ENCODE measurements around the gene TYR. TPM values are rescaled to one million over a fixed set of nuclear protein-coding genes. Genes with fewer than 3 reads are reported as not detected.

TYR gene
- total and polyA plus RNA-seq, 12 donors, result not detected

DNA sequence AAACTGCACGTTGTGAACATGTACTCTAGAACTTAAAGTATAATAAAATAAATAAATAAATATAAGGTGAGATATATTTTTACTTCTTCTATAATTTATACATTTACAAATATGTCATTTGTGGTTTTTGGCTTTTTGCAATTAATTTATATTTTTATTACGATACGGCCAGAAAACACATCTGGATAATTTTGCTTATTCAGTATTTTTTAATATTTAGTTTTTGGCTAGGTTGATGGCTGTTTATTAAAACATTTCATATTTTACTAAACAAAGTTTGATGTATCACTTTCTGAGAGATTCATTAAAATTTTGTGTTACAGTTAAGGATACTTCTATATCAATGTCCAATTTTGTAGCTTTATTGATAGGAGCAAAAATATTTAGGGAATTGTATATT is 15.7 kb upstream of the TYR start:
- H3K27me3 ChIP-seq, result no peaks in the 10 kb centered on the region
- no peaks in the 10 kb centered on the region for H3K4me1 ChIP-seq
- ATAC-seq, result no peak
- H3K36me3 ChIP-seq, result no peaks in the 10 kb centered on the region
- TF ChIP-seq, protein P1, sequence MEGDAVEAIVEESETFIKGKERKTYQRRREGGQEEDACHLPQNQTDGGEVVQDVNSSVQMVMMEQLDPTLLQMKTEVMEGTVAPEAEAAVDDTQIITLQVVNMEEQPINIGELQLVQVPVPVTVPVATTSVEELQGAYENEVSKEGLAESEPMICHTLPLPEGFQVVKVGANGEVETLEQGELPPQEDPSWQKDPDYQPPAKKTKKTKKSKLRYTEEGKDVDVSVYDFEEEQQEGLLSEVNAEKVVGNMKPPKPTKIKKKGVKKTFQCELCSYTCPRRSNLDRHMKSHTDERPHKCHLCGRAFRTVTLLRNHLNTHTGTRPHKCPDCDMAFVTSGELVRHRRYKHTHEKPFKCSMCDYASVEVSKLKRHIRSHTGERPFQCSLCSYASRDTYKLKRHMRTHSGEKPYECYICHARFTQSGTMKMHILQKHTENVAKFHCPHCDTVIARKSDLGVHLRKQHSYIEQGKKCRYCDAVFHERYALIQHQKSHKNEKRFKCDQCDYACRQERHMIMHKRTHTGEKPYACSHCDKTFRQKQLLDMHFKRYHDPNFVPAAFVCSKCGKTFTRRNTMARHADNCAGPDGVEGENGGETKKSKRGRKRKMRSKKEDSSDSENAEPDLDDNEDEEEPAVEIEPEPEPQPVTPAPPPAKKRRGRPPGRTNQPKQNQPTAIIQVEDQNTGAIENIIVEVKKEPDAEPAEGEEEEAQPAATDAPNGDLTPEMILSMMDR (IDR thresholded peaks at IDR 0.05), result no peak
- no peaks in the 10 kb centered on the region for H3K9me3 ChIP-seq
- 89 to 91% methylated on average over 3 of the region's 3 CpGs for WGBS, 2 donors
- no peak overlapping the region for H3K4me3 ChIP-seq
- intact Hi-C loops (cut with DNase I), result no loop called here
- DNase-seq, result no peak
- H3K27ac ChIP-seq, result no peak overlapping the region

DNA sequence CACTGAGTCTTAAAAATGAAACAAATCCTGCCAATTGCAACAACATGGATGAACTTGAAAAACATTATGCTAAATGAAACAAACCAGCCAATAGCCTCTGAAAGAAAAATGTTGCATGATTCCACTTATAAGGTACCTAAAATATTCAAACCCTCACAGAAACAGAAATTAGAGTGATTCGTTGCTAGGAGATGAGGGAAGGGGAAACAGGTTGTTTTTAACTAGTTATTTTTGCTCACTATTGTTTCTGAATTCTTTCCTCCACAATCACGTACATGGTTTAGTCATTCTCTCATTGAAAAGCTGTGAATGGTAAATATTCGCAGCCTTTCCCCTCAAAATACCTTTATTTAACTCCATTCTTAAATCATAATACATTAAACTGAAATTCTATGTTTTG is 14.0 kb upstream of the TYR start:
- intact Hi-C loops (cut with DNase I), result no loop called here
- Histone ChIP-seq H3K27me3 (no peaks in the 10 kb centered on the region), H3K4me3 (no peak overlapping the region), H3K9me3 (no peaks in the 10 kb centered on the region), H3K4me1 (no peaks in the 10 kb centered on the region), H3K36me3 (no peaks in the 10 kb centered on the region), H3K27ac (no peak overlapping the region)
- TF ChIP-seq, protein P1 (IDR thresholded peaks at IDR 0.05), result no peak
- ATAC-seq (no peak), DNase-seq (no peak)
- 69 to 73% methylated on average over 3 of the region's 3 CpGs for WGBS, 2 donors

DNA sequence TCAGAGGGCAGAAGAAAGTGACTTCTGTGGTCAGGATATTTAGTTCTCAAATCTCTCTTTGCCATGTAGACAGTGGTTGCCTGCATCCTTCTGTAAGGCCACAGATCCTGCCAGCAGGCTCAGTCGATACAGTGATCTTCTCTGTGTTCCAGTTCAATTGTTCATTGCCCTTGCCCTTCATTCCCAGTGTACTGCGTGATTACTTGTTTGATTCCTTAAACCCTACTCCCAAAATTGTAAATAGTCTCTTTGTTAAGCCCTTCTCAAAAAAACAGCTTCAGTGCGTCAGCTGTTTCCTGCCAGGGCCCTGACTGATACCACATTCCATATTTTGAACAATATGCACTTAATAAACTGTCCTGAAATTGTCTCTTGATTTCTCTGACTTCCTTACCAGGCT is 9.3 kb upstream of the TYR start:
- intact Hi-C loops (cut with DNase I), result no loop called here
- no peak for ATAC-seq

GRCh38 chr11:89175796-89176195 is 1.9 kb upstream of the TYR start:
- WGBS, 2 donors, result 70 to 79% methylated on average over 2 of the region's 2 CpGs
- Histone ChIP-seq H3K4me3 (no peak overlapping the region), H3K9me3 (no peaks in the 10 kb centered on the region), H3K4me1 (no peaks in the 10 kb centered on the region), H3K27ac (no peak overlapping the region), H3K36me3 (no peaks in the 10 kb centered on the region), H3K27me3 (no peaks in the 10 kb centered on the region)
- TF ChIP-seq, protein P1 (IDR thresholded peaks at IDR 0.05), result no peak
- intact Hi-C loops (cut with DNase I), result no loop called here
- ATAC-seq (no peak), DNase-seq (no peak)

More for the DNA sequence above, 9.3 kb upstream of the TYR start:
- TF ChIP-seq, protein P1 (IDR thresholded peaks at IDR 0.05), result no peak
- WGBS, 2 donors, result 50 to 53% methylated on average over 3 of the region's 3 CpGs
- no peaks in the 10 kb centered on the region for H3K4me1 ChIP-seq
- no peak overlapping the region for H3K4me3 ChIP-seq
- no peak overlapping the region for H3K27ac ChIP-seq
- H3K27me3 ChIP-seq, result no peaks in the 10 kb centered on the region
- H3K36me3 ChIP-seq, result no peaks in the 10 kb centered on the region
- H3K9me3 ChIP-seq, result no peaks in the 10 kb centered on the region
- no peak for DNase-seq

DNA sequence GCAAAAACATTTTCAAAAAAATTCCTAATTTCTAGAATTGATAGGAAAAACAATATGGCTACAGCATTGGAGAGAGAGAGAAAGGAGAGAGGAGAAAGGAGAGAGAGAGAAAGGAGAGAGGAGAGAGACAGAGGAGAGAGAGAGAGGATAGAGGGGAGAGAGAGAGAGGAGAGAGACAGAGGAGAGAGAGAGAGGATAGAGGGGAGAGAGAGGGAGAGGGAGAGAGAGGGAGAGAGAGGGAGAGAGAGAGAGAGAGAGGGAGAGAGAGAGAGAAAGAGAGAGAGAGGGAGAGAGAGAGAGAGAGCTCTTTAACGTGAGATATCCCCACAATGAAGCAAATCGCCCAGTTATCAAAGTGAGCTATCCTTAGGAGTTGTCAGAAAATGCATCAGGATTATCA is 737 bp upstream of the TYR start:
- DNase-seq, result no peak
- Histone ChIP-seq H3K9me3 (no peaks in the 10 kb centered on the region), H3K27ac (no peak overlapping the region), H3K27me3 (no peaks in the 10 kb centered on the region), H3K4me1 (no peaks in the 10 kb centered on the region), H3K4me3 (no peak overlapping the region), H3K36me3 (no peaks in the 10 kb centered on the region)
- WGBS, 2 donors, result 81 to 91% methylated on average over 2 of the region's 2 CpGs
- TF ChIP-seq, protein P1 (IDR thresholded peaks at IDR 0.05), result no peak
- intact Hi-C loops (cut with DNase I), result no loop called here
- no peak for ATAC-seq
